ENCODE measurements around the gene MRTFA.

MRTFA gene

GRCh38 chr22:40376149-40376548 is 260.4 kb downstream of the MRTFA start:
- no peak for DNase-seq

- DNase-seq, result no peak
These were observed 262.0 kb downstream of the MRTFA start for GRCh38 chr22:40374567-40374966.

GRCh38 chr22:40368836-40369235 is 267.7 kb downstream of the MRTFA start:
- peak; percentile 74 for DNase-seq

GRCh38 chr22:40368016-40368415 is 268.5 kb downstream of the MRTFA start:
- no peak for DNase-seq

- no peak for DNase-seq
These were observed 269.2 kb downstream of the MRTFA start for GRCh38 chr22:40367342-40367741.

GRCh38 chr22:40366068-40366467 is 270.5 kb downstream of the MRTFA start:
- DNase-seq, result no peak

- no peak for DNase-seq
These were observed 272.1 kb downstream of the MRTFA start for GRCh38 chr22:40364431-40364830.

GRCh38 chr22:40363059-40363458 is 273.5 kb downstream of the MRTFA start:
- DNase-seq, result no peak

GRCh38 chr22:40361100-40361499 is 275.4 kb downstream of the MRTFA start:
- DNase-seq, result no peak
